DND-41 (cell line): ENCODE results near the gene MAGEB1.

Source experiments
- ATAC-seq: fragments of 200-7000 bp; cut with Tn5 transposase; 3 replicates; pipeline ENCODE4 v1.9.1; 2021; ENCODE audit warnings: low read depth; ENCODE audit not compliant: insufficient read depth
- DNase-seq: peaks from one replicate; pipeline ENCODE4 v3.0.0-alpha.2; 2020
- H2AFZ ChIP-seq: 2 replicates; pipeline ENCODE4 v1.6.0; 2012; ENCODE audit warnings: low read depth, low read length
- H3K27ac ChIP-seq: 2 replicates; pipeline ENCODE4 v1.5.1; 2012; ENCODE audit warnings: low read length, inconsistent platforms
- H3K27me3 ChIP-seq: fragments of 200-600 bp; sonication (generic); 2 replicates; pipeline ENCODE4 v1.6.0; 2012; ENCODE audit warnings: low read length, mild to moderate bottlenecking, inconsistent platforms; ENCODE audit not compliant: insufficient read depth, poor library complexity
- H3K36me3 ChIP-seq: 2 replicates; pipeline ENCODE4 v1.5.1; 2012; ENCODE audit warnings: low read length, inconsistent platforms; ENCODE audit not compliant: insufficient read depth
- H3K4me1 ChIP-seq: 2 replicates; pipeline ENCODE4 v1.5.1; 2012; ENCODE audit warnings: mild to moderate bottlenecking, low read length; ENCODE audit not compliant: insufficient read depth
- H3K4me2 ChIP-seq: 2 replicates; pipeline ENCODE4 v1.6.0; 2012; ENCODE audit warnings: mild to moderate bottlenecking, moderate library complexity, low read length, inconsistent platforms; ENCODE audit not compliant: insufficient read depth
- H3K4me3 ChIP-seq, 2 experiments: fragments of 200-600 bp in 1 of 2; shearing (Covaris generic) in 1 of 2; 2 replicates each; pipeline ENCODE4 v1.5.1; 2012 to 2016; ENCODE audit warnings: inconsistent platforms in 2 of 2, low read length in 2 of 2, mild to moderate bottlenecking in 2 of 2, low read depth in 1 of 2, moderate library complexity in 1 of 2
- H3K79me2 ChIP-seq: 2 replicates; pipeline ENCODE4 v1.6.0; 2012; ENCODE audit warnings: low read length, inconsistent platforms; ENCODE audit not compliant: insufficient read depth
- H3K9ac ChIP-seq: 2 replicates; pipeline ENCODE4 v1.6.0; 2012; ENCODE audit warnings: low read depth, mild to moderate bottlenecking, inconsistent platforms, low read length, moderate library complexity
- H3K9me3 ChIP-seq: 2 replicates; pipeline ENCODE4 v1.5.1; 2012; ENCODE audit warnings: low read length, moderate library complexity, mild to moderate bottlenecking, inconsistent platforms; ENCODE audit not compliant: insufficient read depth, severe bottlenecking
- H4K20me1 ChIP-seq: 2 replicates; pipeline ENCODE4 v1.6.0; 2012; ENCODE audit warnings: low read length; ENCODE audit not compliant: insufficient read depth
- CTCF ChIP-seq: IDR thresholded peaks from 2 replicates; pipeline ENCODE4 v1.5.1; 2012; ENCODE audit warnings: borderline replicate concordance, low read length, moderate library complexity, mild to moderate bottlenecking; ENCODE audit not compliant: poor library complexity, severe bottlenecking; ENCODE audit errors: extremely low read depth
- EZH2 ChIP-seq: IDR thresholded peaks from 3 replicates; pipeline ENCODE4 v1.6.1; 2012; ENCODE audit warnings: borderline replicate concordance, low read depth, mild to moderate bottlenecking, moderate library complexity, low read length, inconsistent platforms; ENCODE audit not compliant: severe bottlenecking

Gene MAGEB1

GRCh38 chrX:30275498-30275897 is 28.6 kb downstream of the MAGEB1 start:
- no peaks in the 10 kb centered on the region for H3K9me3 ChIP-seq
- H3K27me3 ChIP-seq, result no peaks in the 10 kb centered on the region
- H3K9ac ChIP-seq, result no peak overlapping the region
- TF ChIP-seq EZH2, result no peak
- peak; percentile 14 for TF ChIP-seq CTCF
- no peak overlapping the region for H3K4me2 ChIP-seq
- H3K79me2 ChIP-seq, result no peaks in the 10 kb centered on the region
- no peaks in the 10 kb centered on the region for H4K20me1 ChIP-seq
- H3K27ac ChIP-seq, result no peak overlapping the region
- H3K4me3 ChIP-seq, result no peak overlapping the region
- ATAC-seq (no peak), DNase-seq (no peak)
- no peak overlapping the region for H2AFZ ChIP-seq
- peaks cover 9% of the 10 kb centered on the region for H3K4me1 ChIP-seq
- no peaks in the 10 kb centered on the region for H3K36me3 ChIP-seq

GRCh38 chrX:30278365-30278764 is 31.4 kb downstream of the MAGEB1 start:
- ATAC-seq (no peak), DNase-seq (no peak)
- Histone ChIP-seq H2AFZ (no peak overlapping the region), H4K20me1 (no peaks in the 10 kb centered on the region), H3K4me1 (peaks cover 12% of the 10 kb centered on the region), H3K27ac (no peak overlapping the region), H3K27me3 (no peaks in the 10 kb centered on the region), H3K36me3 (no peaks in the 10 kb centered on the region), H3K9ac (no peak overlapping the region), H3K4me2 (no peak overlapping the region), H3K79me2 (no peaks in the 10 kb centered on the region), H3K9me3 (no peaks in the 10 kb centered on the region), H3K4me3 (no peak overlapping the region)
- TF ChIP-seq EZH2 (no peak), CTCF (no peak)

GRCh38 chrX:30280428-30280827 is 33.5 kb downstream of the MAGEB1 start:
- Histone ChIP-seq H3K27me3 (no peaks in the 10 kb centered on the region), H4K20me1 (no peaks in the 10 kb centered on the region), H3K9ac (no peak overlapping the region), H3K27ac (no peak overlapping the region), H3K36me3 (no peaks in the 10 kb centered on the region), H3K4me1 (peaks cover 12% of the 10 kb centered on the region), H3K4me2 (peak overlapping the region; percentile 31; the same call in 1 of the 2 replicates), H3K9me3 (no peaks in the 10 kb centered on the region), H3K4me3 (no peak overlapping the region), H2AFZ (no peak overlapping the region), H3K79me2 (no peaks in the 10 kb centered on the region)
- ATAC-seq, result peak; percentile 95
- DNase-seq, result peak; percentile 15
- TF ChIP-seq CTCF (no peak), EZH2 (no peak)

- H3K4me1 ChIP-seq, result peaks cover 12% of the 10 kb centered on the region
- DNase-seq (no peak), ATAC-seq (no peak)
- no peaks in the 10 kb centered on the region for H3K27me3 ChIP-seq
- no peak overlapping the region for H3K27ac ChIP-seq
- H3K4me2 ChIP-seq, result no peak overlapping the region
- no peak for TF ChIP-seq CTCF
- TF ChIP-seq EZH2, result no peak
- no peaks in the 10 kb centered on the region for H3K79me2 ChIP-seq
- H2AFZ ChIP-seq, result no peak overlapping the region
- no peak overlapping the region for H3K9ac ChIP-seq
- no peaks in the 10 kb centered on the region for H4K20me1 ChIP-seq
- H3K4me3 ChIP-seq, result no peak overlapping the region
- H3K36me3 ChIP-seq, result no peaks in the 10 kb centered on the region
- no peaks in the 10 kb centered on the region for H3K9me3 ChIP-seq
Observed at GRCh38 chrX:30282527-30282926, 35.6 kb downstream of the MAGEB1 start.
